Esophagus squamous epithelium (tissue), 4 donors: ENCODE measurements around the gene GPC6.

Experiments used
- CTCF ChIP-seq, 6 experiments: fragments of 450-650 bp in 4 of 6; fragments of 200-600 bp in 2 of 6; sonication (generic) in 2 of 6; IDR thresholded peaks; one replicate each; pipeline ENCODE4 v1.5.1; 2016 to 2019; ENCODE audit warnings: antibody characterized with exemption in 6 of 6, mild to moderate bottlenecking in 4 of 6, moderate library complexity in 4 of 6
- POLR2A ChIP-seq, 4 donors: fragments of 450-650 bp; IDR thresholded peaks; one replicate each; pipeline ENCODE4 v1.6.1; 2017; ENCODE audit warnings: antibody characterized with exemption in 4 of 4, mild to moderate bottlenecking in 4 of 4, moderate library complexity in 3 of 4

- TF ChIP-seq CTCF (IDR thresholded peaks at IDR 0.05) (no peak), POLR2A (IDR thresholded peaks at IDR 0.05) (no peak)
These were observed 19.5 kb downstream of the GPC6 start for GRCh38 chr13:93246069-93246468.
